Duodenal mucosa (tissue), 2 donors: ENCODE results near the gene DEF6.

Experiments
- H3K27ac ChIP-seq: one replicate; pipeline ENCODE4 v1.7.0; 2013; ENCODE audit warnings: low read depth, low read length
- H3K27me3 ChIP-seq, 2 donors: one replicate each; pipeline ENCODE4 v1.7.0; 2013; ENCODE audit warnings: low read length in 2 of 2, control low read depth in 1 of 2; ENCODE audit not compliant: insufficient read depth in 2 of 2, control insufficient read depth in 1 of 2
- H3K36me3 ChIP-seq, 2 donors: one replicate each; pipeline ENCODE4 v1.7.0; 2013; ENCODE audit warnings: low read length in 2 of 2, control low read depth in 1 of 2; ENCODE audit not compliant: insufficient read depth in 2 of 2, control insufficient read depth in 1 of 2
- H3K4me1 ChIP-seq, 2 donors: one replicate each; pipeline ENCODE4 v1.7.0; 2013; ENCODE audit warnings: low read length in 2 of 2, control low read depth in 1 of 2; ENCODE audit not compliant: insufficient read depth in 2 of 2, control insufficient read depth in 1 of 2
- H3K4me3 ChIP-seq, 2 donors: one replicate each; pipeline ENCODE4 v1.7.0; 2013; ENCODE audit warnings: low read length in 2 of 2, low read depth in 1 of 2
- H3K9ac ChIP-seq, 2 donors: one replicate each; pipeline ENCODE4 v1.7.0; 2013; ENCODE audit warnings: low read length in 2 of 2, low read depth in 1 of 2
- H3K9me3 ChIP-seq, 2 donors: one replicate each; pipeline ENCODE4 v1.7.0; 2013; ENCODE audit warnings: low read length in 2 of 2, control low read depth in 1 of 2; ENCODE audit not compliant: control insufficient read depth in 1 of 2

DEF6 gene

DNA sequence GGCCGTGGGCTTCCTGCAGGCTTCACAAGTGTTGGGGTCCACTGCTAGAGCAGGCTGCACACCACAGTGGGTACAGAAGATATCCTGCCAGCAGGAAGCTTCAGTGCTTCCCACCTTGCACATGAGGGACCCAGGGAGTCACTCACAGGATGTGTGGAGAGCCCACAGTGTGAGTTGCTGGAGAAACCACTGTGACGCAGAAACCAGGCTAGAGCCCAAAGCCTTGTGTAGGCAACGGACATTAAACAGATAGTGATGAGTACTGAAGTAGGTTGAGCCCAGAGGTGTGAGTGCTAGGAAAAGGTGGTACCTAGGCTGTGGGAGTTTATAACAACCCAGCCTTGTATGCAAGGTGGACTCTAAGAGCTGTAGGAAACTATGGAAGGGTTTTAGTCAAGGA is 18.9 kb upstream of the DEF6 start:
- no peaks in the 10 kb centered on the region for H3K27me3 ChIP-seq
- H3K4me3 ChIP-seq, result no peak overlapping the region
- H3K27ac ChIP-seq, result no peak overlapping the region
- H3K9ac ChIP-seq, result no peak overlapping the region
- peaks cover 3 to 26% of the 10 kb centered on the region in 2 donors for H3K36me3 ChIP-seq
- no peaks in the 10 kb centered on the region for H3K9me3 ChIP-seq
- H3K4me1 ChIP-seq, result no peaks in the 10 kb centered on the region

DNA sequence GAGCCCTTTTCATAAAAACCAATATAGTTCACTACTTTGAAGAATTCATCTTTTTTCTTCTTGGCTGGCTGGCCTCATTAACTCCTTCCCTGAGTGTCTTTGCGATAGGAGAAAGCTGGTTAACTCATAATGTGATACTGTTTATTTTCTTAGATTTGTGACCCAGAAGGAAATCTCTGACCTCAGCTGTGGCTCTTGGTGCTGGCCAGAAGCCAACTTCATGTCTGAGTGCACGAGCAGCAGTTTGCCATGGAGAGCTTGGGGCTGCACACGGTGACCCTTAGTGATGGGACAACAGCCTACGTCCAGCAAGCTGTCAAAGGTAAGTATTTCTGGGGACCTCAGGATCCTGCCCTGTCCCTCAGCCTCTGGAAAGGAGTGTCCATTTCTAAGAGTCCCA is 16.7 kb upstream of the DEF6 start:
- no peak overlapping the region for H3K27ac ChIP-seq
- no peak overlapping the region for H3K9ac ChIP-seq
- H3K4me3 ChIP-seq, result no peak overlapping the region
- H3K9me3 ChIP-seq, result no peaks in the 10 kb centered on the region
- H3K27me3 ChIP-seq, result no peaks in the 10 kb centered on the region
- H3K4me1 ChIP-seq, result no peaks in the 10 kb centered on the region
- H3K36me3 ChIP-seq, result peaks cover 12 to 40% of the 10 kb centered on the region in 2 donors

DNA sequence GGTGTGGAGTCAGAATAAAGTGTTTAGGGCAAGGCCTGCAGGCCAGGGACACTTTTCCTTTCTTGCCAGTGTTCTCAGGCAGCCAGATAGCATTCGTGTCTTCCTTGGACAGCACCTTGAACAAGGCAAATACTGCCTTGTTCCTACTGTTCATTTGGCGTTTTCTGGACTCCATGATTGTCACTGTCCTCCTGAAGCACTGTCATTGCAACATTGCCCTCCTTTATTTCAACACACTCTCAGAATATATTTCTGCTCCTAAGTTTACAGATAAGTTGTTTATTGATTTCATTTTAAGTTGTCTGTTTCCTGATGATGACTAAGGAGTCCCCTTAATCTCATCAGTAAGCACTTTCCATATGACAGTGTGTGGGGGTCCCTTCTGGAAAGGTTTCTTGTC is 15.1 kb upstream of the DEF6 start:
- H3K9ac ChIP-seq, result no peak overlapping the region
- no peak overlapping the region for H3K4me3 ChIP-seq
- no peaks in the 10 kb centered on the region for H3K27me3 ChIP-seq
- no peaks in the 10 kb centered on the region for H3K4me1 ChIP-seq
- H3K9me3 ChIP-seq, result no peaks in the 10 kb centered on the region
- no peak overlapping the region for H3K27ac ChIP-seq
- peaks cover 28 to 56% of the 10 kb centered on the region in 2 donors for H3K36me3 ChIP-seq

DNA sequence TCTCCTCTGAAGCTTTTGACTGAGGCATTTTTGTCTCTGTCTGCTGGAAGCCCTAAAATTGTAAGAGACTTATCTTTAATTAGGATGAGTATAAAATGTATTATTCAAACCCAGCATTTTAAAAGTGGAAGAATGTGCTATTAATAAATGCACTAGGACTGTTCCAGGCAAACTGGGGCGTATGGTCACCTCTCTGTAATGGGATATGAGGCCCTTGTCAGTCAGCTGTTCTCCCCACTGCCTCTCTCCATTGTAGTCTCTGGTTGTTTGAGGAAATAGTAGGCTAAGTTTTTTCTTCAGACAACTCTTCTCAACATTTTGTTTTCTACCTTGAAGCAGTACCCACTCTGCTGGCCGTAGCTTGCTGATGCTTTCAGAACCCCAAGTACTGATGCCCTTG is 14.3 kb upstream of the DEF6 start:
- no peaks in the 10 kb centered on the region for H3K9me3 ChIP-seq
- H3K27ac ChIP-seq, result no peak overlapping the region
- no peak overlapping the region for H3K4me3 ChIP-seq
- H3K36me3 ChIP-seq, result peaks cover 36 to 65% of the 10 kb centered on the region in 2 donors
- no peaks in the 10 kb centered on the region for H3K27me3 ChIP-seq
- H3K4me1 ChIP-seq, result no peaks in the 10 kb centered on the region
- no peak overlapping the region for H3K9ac ChIP-seq

DNA sequence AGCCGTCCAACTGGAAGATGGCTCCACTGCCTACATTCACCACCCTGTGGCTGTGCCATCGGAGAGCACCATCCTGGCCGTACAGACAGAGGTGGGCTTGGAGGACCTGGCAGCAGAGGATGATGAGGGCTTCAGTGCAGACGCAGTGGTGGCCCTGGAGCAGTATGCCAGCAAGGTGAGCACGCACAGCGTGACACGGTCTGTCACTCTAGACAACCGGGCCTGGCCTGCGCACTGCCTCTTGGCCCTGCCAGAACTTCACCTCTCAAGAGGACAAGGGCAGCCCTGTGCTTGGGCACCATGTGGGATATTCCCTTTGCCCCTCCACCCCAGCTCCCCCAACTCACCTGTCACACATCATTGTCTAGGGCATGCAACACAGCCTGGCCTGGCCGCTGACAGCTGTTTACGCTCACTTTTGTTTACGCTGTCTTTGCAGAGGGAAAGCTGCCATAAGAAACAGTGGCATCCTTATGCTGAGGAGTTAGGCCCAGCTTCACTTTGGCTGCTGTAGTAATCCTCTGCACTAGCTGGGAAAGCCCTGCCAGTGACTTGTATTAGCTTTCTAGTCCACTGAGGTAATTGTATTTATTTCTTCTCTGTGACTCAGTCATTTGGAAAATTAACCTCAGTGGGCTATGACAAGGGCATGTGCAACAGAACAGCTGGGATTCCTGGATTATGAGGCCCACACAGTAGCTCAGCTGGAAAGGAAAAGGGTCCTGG is 9.8 kb upstream of the DEF6 start:
- H3K27me3 ChIP-seq, result no peaks in the 10 kb centered on the region
- no peaks in the 10 kb centered on the region for H3K4me1 ChIP-seq
- H3K36me3 ChIP-seq, result peaks cover 59 to 89% of the 10 kb centered on the region in 2 donors
- no peaks in the 10 kb centered on the region for H3K9me3 ChIP-seq
- H3K9ac ChIP-seq, result no peak overlapping the region
- H3K27ac ChIP-seq, result no peak overlapping the region
- no peak overlapping the region for H3K4me3 ChIP-seq

DNA sequence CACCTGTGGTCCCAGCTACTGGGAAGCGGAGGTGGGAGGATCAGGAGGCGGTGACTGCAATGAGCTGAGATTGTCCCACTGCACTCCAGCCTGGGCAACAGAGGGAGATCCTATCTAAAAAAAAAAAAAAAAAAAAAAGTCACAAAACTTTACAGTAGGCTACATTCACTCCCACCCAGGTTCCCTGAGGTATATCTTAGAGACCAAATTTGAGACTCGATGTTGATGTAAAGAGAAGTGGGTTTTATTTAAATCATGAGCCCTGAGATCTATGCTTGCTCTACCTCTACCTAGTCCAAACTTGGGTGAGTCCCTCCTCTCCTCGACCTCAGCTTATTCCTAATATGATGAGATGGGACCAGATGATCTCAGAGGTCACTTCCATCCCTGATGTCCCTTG is 8.8 kb upstream of the DEF6 start:
- Histone ChIP-seq H3K4me3 (no peak overlapping the region), H3K4me1 (no peaks in the 10 kb centered on the region), H3K9me3 (no peaks in the 10 kb centered on the region), H3K27ac (no peak overlapping the region), H3K27me3 (no peaks in the 10 kb centered on the region), H3K36me3 (peaks cover 59 to 85% of the 10 kb centered on the region in 2 donors), H3K9ac (no peak overlapping the region)

DNA sequence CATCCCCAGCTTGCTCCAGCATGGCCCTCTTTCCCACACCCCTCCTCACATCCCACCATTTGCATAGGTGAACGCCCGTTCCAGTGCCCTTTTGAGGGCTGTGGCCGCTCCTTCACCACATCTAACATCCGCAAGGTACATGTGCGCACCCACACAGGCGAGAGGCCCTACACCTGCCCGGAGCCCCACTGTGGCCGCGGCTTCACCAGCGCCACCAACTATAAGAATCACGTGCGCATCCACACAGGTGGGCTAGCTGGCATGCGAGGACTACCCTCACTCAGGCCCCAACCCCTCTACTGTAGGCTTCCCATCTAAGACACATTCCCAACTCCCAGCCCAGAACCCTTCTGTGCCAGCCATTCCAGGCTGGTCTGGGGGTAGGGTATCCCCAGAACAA is 6.1 kb upstream of the DEF6 start:
- no peaks in the 10 kb centered on the region for H3K27me3 ChIP-seq
- H3K36me3 ChIP-seq, result peaks cover 50 to 76% of the 10 kb centered on the region in 2 donors
- no peaks in the 10 kb centered on the region for H3K9me3 ChIP-seq
- H3K4me3 ChIP-seq, result no peak overlapping the region
- no peak overlapping the region for H3K27ac ChIP-seq
- H3K4me1 ChIP-seq, result no peaks in the 10 kb centered on the region
- H3K9ac ChIP-seq, result no peak overlapping the region

DNA sequence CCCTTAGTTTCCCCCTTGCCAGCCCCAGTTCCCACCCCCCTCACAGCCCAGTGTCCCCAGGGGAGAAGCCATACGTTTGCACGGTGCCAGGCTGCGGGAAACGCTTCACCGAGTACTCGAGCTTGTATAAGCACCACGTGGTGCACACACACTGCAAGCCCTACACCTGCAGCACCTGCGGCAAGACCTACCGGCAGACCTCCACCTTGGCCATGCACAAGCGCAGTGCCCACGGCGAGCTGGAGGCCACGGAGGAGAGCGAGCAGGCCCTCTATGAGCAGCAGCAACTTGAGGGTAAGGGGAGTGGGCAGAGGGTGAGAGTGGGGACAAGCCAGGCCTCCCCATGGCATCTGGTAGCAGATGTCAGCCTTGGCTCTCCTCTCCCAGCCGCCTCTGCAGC is 5.1 kb upstream of the DEF6 start:
- no peak overlapping the region for H3K4me3 ChIP-seq
- no peaks in the 10 kb centered on the region for H3K27me3 ChIP-seq
- no peaks in the 10 kb centered on the region for H3K9me3 ChIP-seq
- H3K27ac ChIP-seq, result no peak overlapping the region
- peaks cover 40 to 66% of the 10 kb centered on the region in 2 donors for H3K36me3 ChIP-seq
- H3K9ac ChIP-seq, result no peak overlapping the region
- peaks cover 5 to 6% of the 10 kb centered on the region in 2 donors for H3K4me1 ChIP-seq

DNA sequence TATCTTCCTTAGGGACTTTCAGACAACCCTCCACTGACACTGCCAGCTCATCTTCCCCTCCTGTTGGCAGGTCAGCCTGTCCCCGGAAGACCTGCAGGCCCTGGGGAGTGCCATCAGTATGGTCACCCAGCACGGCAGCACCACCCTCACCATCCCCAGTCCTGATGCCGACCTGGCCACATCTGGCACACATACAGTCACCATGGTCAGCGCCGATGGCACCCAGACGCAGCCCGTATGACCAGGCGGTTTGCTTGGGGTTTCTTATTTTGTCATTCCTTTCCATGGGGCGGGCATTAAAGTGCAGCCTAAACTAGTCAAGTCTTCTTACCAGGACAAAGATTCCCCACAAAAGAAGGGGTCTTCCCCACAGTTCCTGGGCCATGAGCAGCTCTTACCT is 3.9 kb upstream of the DEF6 start:
- Histone ChIP-seq H3K9ac (no peak overlapping the region), H3K4me1 (peaks cover 15% of the 10 kb centered on the region in 2 donors), H3K27ac (no peak overlapping the region), H3K9me3 (peaks cover 0 to 2% of the 10 kb centered on the region in 2 donors), H3K4me3 (no peak overlapping the region), H3K36me3 (peaks cover 32 to 56% of the 10 kb centered on the region in 2 donors), H3K27me3 (no peaks in the 10 kb centered on the region)

DNA sequence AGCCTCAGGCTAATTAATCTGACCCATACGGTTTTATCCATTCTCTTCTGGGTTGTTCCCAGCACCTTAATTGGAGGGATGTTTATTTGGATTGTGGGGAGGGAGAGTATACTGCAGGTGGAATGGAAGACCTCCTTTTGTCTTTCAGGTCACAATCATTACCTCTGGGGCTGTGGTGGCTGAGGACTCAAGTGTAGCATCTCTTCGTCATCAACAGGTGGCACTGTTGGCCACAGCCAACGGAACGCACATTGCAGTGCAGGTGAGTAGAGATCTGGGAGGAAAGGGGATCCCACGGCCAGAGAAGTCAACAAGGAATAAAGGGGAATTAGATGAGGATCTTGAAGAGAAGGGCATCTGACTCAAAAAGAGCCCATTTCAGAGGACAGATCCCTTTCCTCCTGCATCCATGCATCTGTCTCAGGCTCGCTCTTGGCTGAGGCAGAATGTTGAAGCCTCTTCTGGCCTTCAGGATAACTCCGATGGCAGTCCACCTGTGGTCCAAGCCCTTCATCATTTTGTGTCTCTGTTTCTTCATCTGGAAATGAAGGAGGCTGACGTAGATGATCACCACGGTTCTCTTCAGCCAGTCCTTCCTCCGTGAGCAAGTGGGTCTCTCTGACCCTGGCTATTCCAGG is 3.2 kb upstream of the DEF6 start:
- H3K9ac ChIP-seq, result no peak overlapping the region
- no peak overlapping the region for H3K4me3 ChIP-seq
- H3K27me3 ChIP-seq, result no peaks in the 10 kb centered on the region
- H3K9me3 ChIP-seq, result peaks cover 0 to 2% of the 10 kb centered on the region in 2 donors
- peaks cover 29 to 50% of the 10 kb centered on the region in 2 donors for H3K36me3 ChIP-seq
- no peak overlapping the region for H3K27ac ChIP-seq
- peaks cover 17 to 20% of the 10 kb centered on the region in 2 donors for H3K4me1 ChIP-seq
